IPS-11a (cell line): Measurements from ENCODE around the gene PNLDC1.
"Not testable (repeated sequence)": the region's sequence is repeated elsewhere in the genome, so short reads cannot be mapped to it uniquely, and the experiment has no call there.

Experiments used
- H3K4me3 ChIP-seq: one replicate; pipeline ENCODE4 v1.5.1; 2013; ENCODE audit warnings: low read depth, low read length, control low read depth

The PNLDC1 gene

DNA sequence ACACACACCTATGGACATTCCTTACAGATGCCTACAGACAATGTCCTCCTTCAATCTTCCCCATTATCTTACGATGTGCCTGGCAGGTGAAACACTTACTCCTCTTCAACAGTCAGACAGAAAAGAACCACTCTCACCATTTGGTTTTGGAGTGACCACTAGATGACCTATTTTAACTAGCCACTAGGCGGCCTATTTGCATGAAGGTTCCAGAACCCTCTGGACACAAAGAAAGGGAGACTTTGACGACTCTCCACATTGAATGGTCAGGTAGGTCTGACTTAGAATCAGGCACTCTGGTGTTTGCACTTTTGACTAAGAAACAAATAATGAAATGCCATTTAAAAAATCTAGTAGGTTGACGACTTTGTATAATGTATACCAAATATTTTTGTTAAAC lies 42.0 kb downstream of the PNLDC1 start:
- H3K4me3 ChIP-seq, result no peak overlapping the region

DNA sequence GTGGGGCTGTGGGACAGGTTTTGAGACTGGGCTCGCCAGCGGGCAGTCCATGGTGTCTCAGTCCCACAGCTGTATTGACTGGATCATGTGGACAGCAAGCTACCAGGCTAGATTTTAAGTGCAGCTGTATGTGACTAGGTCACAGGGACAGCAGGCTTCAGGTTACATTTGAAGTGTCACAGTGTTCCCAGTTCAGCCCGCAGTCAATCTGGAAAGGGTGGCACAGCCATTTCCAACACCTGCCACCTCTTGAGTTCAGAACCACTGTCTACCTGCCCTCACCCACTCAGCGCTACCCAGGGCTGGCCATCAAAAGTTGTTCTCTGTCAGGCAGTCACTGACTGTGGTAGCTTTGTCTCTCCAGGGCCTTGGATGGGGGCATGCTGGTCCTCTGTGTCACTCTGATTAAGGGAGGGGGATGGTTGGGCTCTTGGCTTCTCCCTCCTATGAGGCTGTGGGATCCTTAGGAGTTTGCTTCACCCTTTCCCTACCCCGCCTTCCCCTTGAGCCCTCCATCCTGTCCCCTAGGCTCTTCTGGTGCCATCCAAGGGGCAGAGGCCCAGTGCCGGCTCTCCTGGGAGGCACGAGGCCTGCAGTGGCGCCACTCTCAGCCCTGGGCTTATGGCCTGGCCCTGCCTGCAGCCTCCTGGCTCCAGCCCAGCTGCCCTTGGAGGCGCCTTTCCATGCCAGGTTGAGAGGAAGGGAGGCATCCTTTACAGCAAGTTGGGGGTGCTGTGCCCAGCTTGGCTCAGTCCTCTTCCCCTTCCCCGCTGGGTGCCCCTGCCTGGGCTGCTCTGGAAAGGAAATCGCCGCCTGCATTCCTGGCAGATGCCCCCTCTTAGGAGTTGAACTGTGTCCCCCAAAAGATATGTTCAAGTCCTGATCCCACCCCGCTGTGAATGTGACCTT lies 44.9 kb downstream of the PNLDC1 start:
- H3K4me3 ChIP-seq, result no peak overlapping the region

DNA sequence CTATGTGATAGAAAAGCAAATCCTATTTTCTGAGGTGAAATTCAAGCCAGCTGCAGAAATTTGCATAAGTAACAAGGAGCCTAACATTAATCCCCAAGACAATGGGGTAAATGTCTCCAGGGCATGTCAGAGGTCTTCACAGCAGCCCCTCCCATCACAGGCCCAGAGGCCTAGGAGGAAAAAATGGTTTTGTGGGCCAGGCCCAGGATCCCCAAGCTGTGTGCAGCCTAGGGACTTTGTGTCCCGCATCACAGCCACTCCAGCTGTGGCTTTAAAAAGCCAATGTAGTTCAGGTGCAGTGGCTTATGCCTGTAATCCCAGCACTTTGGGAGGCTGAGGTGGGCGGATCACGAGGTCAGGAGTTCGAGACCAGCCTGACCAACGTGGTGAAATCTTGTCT lies 48.5 kb downstream of the PNLDC1 start:
- not testable (repeated sequence) for H3K4me3 ChIP-seq

DNA sequence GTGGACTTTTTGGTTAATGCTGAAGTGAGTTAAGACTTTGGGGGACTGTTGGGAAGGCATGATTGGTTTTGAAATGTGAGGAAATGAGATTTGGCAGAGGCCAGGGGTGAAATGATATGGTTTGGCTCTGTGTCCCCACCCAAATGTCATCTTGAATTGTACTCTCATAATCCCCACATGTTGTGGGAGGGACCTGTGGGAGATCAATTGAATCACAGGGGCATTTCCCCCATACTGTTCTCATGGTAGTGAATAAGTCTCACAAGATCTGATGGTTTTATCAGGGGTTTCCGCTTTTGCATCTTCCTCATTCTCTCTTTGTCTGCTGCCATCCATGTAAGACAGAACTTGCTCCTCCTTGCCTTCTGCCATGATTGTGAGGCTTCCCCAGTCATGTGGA lies 49.8 kb downstream of the PNLDC1 start:
- not testable (repeated sequence) for H3K4me3 ChIP-seq

DNA sequence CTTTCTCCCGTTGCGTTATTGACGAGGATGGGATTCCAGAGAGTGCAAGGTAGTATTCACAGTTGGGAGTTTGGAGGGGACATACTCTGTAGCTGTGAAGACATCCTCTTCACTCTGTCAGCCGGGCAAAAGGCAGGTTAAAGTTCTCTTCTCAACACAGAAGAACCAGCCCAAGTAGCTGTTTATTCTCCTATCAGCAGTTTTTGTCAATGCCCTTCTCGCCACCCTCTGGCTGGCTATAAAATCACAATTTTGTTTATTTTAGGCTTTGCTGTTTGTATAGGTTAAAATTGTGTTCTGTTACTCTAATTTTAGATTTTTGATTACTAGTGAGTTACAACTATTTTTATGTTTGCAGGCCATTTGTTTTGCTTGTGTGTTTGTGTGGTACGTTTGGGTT lies 52.8 kb downstream of the PNLDC1 start:
- H3K4me3 ChIP-seq, result no peak overlapping the region

DNA sequence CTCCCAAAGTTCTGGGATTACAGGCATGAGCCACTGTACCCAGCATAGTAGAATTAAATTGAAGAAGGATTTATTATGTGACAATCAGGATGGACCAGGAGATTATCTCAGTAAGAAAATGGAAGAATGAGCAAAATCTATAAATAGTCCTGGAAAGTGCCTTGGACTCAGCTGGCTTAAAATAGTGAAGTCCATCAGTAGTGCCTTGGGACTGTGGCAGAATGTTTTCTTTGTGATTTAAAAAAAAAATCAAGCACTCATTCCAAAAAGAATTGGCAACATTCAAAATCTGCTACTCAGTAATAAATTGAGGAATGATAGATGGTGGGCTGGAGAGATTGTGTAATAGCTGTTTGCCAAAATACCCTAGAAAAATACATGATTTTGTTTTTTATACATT lies 53.7 kb downstream of the PNLDC1 start:
- H3K4me3 ChIP-seq, result no peak overlapping the region

DNA sequence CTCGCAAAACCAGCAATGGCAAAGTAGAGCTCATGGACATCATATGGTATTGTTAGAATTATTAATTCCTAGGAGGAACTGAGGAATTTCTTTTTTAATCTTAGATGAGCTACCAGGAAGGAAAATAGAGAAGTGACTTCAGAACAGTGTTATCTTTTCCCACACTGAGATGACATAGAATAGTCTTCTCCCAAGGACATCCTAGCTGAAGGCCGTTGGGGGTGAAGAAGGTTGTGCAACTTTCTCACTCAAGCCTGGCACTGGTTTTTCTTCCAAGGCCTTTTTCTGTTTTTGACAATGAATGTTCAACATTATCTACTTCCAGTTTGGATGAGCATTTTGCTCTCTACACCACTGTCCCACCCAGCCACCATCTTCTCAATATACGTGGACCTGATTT lies 54.9 kb downstream of the PNLDC1 start:
- H3K4me3 ChIP-seq, result no peak overlapping the region

DNA sequence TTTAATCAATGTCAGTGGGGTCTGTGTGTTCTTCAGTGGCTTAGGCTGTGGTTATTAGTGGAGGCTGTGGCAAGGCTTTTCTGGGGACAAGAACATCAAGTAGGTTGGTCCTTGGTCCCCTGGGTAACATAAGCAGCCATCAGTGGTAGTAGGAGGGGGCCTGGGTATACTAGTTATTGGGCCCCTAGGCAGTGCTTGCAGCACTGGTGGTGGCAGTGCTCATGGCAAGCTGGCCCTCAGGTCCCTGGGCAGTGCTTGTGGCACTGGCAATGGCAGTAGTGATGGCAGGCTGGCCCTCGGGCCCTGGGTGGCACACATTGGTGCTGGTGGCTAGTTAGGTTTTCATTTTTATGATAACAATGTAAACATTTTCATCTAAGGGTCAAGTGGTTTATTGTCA lies 58.2 kb downstream of the PNLDC1 start:
- no peak overlapping the region for H3K4me3 ChIP-seq

DNA sequence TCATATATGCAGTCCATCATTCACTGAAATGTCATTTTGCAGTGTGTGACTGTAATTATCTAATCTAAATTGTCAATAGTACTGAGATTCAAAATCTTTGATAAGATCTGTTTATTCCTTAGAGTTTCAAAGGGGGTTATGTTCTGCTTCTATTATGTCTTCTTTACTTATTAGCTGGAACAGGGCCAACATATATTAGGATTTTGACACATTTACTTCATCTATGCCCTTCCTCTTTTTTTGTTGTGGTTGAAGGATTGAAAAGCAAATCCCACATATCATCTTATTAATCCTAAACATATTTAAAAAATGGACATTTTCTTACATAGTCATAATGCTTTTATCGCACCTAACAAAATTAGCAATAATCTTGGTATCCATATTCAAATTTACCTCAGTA lies 60.4 kb downstream of the PNLDC1 start:
- no peak overlapping the region for H3K4me3 ChIP-seq

DNA sequence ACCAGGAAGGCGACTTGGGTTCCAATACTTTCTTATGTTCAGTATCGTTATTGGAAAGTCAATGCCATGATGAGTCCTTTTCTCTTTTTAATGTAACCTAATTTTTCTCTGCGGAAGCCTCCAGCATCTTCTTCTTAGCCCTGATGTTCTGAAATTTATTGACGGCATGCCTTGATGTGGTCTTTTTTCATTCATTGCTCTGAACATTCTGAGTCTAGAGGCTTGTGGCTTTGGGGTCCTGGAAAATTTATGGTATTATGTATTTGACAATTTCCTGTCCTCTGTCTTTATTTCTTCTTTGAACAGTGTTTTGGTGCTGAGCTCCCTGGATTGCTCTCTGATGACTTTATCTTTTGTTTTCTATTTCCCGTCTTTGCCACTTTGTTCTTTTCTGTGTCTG lies 62.0 kb downstream of the PNLDC1 start:
- H3K4me3 ChIP-seq, result no peak overlapping the region

DNA sequence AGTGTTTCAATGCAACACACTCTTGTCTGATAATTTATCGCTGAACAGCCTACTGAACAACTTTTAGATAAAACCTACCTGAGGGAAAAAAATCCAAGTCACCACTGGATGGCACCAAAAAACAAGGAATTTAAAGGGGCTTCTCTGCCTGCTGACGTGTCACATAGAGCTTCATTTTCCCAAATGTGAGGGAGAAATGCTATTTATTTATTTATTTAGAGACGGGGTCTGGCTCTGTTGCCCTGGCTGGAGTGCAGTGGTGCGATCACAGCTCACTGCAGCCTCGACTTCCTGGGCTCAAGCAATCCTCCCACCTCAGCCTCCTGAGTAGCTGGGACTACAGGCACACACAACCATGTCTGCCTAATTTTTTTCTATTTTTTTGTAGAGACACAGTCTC lies 63.3 kb downstream of the PNLDC1 start:
- H3K4me3 ChIP-seq, result not testable (repeated sequence)

DNA sequence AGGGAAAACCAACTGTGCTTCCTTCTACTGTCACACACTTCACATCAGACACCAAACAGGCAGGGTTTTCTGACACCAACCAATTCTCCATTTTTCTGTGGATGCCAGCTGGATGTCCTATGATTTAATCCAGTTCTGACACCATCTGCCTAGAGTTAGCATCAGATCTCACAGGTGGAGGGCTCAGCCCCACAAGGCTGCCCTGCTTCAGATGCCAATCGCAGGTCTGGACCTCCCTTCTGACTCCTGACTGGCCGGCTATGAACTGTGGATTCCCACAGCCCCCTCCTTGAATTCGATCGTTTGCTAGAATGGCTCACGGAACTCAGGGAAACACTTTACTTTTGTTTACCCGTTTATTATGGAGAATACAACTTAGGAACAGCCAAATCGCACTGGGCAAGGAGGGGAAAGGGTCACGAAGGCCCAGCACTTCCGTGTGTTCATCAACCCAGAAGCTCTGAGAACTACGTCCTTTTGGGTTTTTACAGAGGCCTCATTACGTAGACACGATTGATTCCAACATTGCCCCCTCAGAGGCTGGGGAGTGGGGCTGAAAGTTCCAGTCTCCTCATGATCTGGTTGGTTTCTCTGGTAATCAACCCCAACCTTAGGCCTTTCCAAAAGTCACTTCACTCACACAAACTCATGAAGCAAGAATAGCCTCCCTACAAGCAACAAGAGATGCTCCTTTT lies 65.3 kb downstream of the PNLDC1 start:
- H3K4me3 ChIP-seq, result no peak overlapping the region

DNA sequence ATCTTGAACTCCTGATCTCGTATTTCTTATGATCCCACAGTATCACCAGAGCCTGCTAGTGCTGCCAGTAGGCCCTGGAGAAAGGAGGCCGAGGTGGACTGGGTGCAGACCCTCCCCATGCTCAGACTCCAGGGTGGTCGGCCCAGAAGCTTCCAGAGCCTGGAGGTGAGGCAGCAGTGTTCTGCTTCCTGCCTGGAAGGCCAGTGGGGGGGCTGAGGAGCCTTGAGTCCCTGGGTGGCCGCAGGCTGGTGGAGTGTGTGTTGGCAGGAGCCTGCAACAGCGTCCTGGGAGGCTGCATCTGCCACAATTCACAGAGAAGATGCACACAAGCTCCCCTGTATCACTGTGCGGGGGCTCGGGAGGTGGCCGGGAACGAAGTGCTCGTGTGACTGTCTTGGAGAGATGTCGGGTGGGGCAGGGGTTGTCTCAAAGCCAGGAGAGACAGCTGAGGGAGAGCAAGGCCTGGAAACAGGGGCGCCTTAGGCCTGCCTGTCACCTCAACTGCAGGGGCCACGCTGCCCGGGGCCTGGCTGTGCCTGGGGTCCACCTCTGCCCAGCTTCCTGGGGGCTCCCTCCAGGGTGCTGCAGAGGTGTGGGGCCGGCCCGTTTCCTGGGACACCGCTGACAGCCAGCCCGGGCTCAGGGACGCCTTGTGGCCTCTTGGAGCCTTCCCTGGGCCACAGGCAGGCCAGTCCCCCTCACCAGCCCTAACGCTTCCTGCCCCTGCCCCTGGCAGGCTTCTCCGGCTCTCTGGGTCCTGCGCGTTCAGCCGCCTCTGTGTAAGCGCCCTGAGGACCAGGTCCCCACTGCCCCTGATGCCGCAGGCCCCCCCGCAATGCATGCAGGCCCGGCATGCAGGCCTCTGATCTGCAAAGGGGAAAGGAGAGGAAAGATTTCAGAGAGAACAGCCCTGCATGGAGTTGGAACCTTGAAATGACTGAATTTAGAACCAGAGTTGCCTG lies 66.5 kb downstream of the PNLDC1 start:
- no peak overlapping the region for H3K4me3 ChIP-seq
